BLaER1 (cell line): ENCODE results near the gene MRPL9.

Experiments
- H3K27ac ChIP-seq: shearing (Covaris generic); formaldehyde crosslinking; 2 replicates; pipeline ENCODE4 v1.8.1; 2022
- H3K27me3 ChIP-seq: shearing (Covaris generic); formaldehyde crosslinking; 2 replicates; pipeline ENCODE4 v1.8.1; 2022
- H3K36me3 ChIP-seq: shearing (Covaris generic); formaldehyde crosslinking; 2 replicates; pipeline ENCODE4 v1.8.1; 2022
- H3K4me1 ChIP-seq: shearing (Covaris generic); formaldehyde crosslinking; 2 replicates; pipeline ENCODE4 v1.8.1; 2022
- H3K4me2 ChIP-seq: shearing (Covaris generic); formaldehyde crosslinking; 2 replicates; pipeline ENCODE4 v1.8.1; 2022
- H3K4me3 ChIP-seq: shearing (Covaris generic); formaldehyde crosslinking; 2 replicates; pipeline ENCODE4 v1.8.1; 2022
- H3K9ac ChIP-seq: shearing (Covaris generic); formaldehyde crosslinking; 2 replicates; pipeline ENCODE4 v1.8.1; 2022
- H3K9me3 ChIP-seq: shearing (Covaris generic); formaldehyde crosslinking; 2 replicates; pipeline ENCODE4 v1.8.1; 2022
- H4K20me1 ChIP-seq: shearing (Covaris generic); formaldehyde crosslinking; 2 replicates; pipeline ENCODE4 v1.8.1; 2022
- Cebpa-rat ChIP-seq: shearing (Covaris generic); IDR thresholded peaks from 2 replicates; pipeline ENCODE4 v1.8.1; 2022

MRPL9 gene

DNA sequence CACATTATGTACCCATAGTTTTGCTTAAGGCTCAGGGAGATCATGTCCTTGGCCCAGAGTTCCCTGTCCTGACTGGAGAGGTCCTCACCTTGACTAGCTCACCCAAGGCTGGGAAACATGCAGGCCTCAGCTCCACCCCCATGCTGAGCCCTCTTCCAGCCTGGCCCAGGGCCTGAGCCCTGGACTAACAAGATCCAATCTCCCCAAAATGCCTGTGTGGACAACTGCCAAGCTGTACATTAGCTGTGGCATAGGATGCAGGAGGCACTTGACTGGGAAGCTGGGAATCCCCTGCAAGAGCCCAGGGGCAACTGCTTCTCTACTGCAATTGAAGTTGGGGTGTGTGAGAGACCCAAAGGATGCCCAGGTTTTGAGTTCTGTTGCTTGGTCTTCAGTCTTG lies 39.9 kb upstream of the MRPL9 start:
- Histone ChIP-seq H3K4me3 (no peak overlapping the region), H3K36me3 (no peaks in the 10 kb centered on the region), H3K9me3 (no peaks in the 10 kb centered on the region), H3K4me1 (peaks cover 89% of the 10 kb centered on the region), H3K27me3 (no peaks in the 10 kb centered on the region), H3K9ac (no peak overlapping the region; the same call in 1 of the 2 replicates), H3K27ac (peak overlapping the region; percentile 42; the same call in 1 of the 2 replicates), H3K4me2 (peak overlapping the region; percentile 95), H4K20me1 (no peaks in the 10 kb centered on the region)
- no peak for TF ChIP-seq Cebpa-rat

DNA sequence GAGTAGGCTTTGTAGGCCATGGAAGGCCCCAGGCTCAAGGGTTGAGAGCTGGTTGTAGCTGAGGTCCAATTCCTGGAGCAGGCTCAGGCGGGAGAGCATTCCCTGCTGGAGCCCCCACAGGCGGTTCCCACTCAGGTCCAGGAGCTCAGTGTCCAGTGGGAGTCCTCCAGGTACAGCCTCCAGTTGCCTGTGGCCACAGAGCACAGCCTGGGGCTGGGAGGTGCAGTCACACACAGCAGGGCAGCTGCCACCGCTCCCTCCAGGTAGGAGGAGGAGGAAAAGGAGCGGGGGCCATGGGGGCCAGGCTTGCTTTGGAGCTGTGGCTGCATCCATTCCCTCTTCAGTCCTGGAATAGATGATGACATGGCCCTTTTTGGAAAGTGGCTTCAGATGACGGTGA lies 39.1 kb upstream of the MRPL9 start:
- H3K9ac ChIP-seq: no peak overlapping the region
- H4K20me1 ChIP-seq: no peaks in the 10 kb centered on the region
- H3K27me3 ChIP-seq: no peaks in the 10 kb centered on the region
- no peaks in the 10 kb centered on the region for H3K36me3 ChIP-seq
- H3K4me1 ChIP-seq: peaks cover 81% of the 10 kb centered on the region
- no peaks in the 10 kb centered on the region for H3K9me3 ChIP-seq
- no peak for TF ChIP-seq Cebpa-rat
- H3K27ac ChIP-seq: peak overlapping the region; percentile 42; the same call in 1 of the 2 replicates
- no peak overlapping the region for H3K4me3 ChIP-seq
- peak overlapping the region; percentile 95 for H3K4me2 ChIP-seq

DNA sequence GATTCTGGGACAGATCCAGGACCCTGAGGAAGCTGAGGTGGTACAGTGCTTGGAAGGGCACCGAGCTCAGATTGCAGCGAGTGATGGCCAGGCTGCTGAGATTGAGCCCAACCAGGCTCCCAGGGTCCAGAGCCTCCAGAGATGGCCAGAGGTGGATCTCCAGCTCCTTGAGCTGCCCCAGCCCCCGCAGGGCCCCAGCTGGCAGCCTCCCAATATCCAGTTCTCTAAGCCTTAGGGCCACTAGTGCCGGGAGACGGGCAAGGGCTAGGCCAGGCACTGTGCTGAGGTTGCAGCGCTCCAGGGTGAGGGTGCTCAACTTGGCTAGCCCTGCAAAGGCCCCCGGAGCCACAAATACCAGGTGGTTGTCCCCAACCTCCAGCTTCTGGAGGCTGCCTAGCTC lies 38.5 kb upstream of the MRPL9 start:
- no peaks in the 10 kb centered on the region for H3K9me3 ChIP-seq
- no peaks in the 10 kb centered on the region for H3K36me3 ChIP-seq
- H4K20me1 ChIP-seq: no peaks in the 10 kb centered on the region
- no peak overlapping the region for H3K9ac ChIP-seq
- H3K4me3 ChIP-seq: no peak overlapping the region
- no peaks in the 10 kb centered on the region for H3K27me3 ChIP-seq
- H3K27ac ChIP-seq: peak overlapping the region; percentile 42; the same call in 1 of the 2 replicates
- peaks cover 76% of the 10 kb centered on the region for H3K4me1 ChIP-seq
- no peak for TF ChIP-seq Cebpa-rat
- peak overlapping the region; percentile 95 for H3K4me2 ChIP-seq

DNA sequence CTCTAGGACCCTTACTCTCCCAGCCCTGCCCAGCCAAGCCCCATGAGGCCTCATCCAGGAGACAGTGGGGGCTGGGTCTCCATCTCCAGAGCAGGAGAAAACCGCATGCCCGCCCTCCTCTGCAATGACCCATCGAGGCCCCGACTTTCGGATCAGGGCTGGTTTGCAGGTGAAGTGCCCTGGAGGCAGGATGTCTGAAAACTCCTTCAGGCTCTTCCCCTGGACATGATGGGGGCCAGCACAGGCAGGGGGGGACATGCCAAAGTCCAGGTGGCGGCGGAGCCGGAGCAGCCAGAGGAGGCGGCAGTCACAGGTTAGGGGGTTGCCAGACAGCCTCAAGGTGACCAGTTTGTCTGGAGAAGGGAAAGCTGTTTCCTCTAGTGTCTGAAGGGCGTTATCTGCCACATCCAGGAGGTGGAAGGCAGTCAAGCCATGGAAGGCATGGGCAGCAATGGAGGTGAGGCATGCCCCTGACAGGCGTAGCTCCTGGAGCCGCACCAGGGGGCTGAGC lies 38.1 kb upstream of the MRPL9 start:
- Histone ChIP-seq H3K4me2 (peak overlapping the region; percentile 95), H3K4me1 (peaks cover 71% of the 10 kb centered on the region), H3K27me3 (no peaks in the 10 kb centered on the region), H3K9me3 (no peaks in the 10 kb centered on the region), H3K27ac (no peak overlapping the region), H3K36me3 (no peaks in the 10 kb centered on the region), H3K9ac (no peak overlapping the region), H3K4me3 (no peak overlapping the region), H4K20me1 (no peaks in the 10 kb centered on the region)
- TF ChIP-seq Cebpa-rat: no peak

DNA sequence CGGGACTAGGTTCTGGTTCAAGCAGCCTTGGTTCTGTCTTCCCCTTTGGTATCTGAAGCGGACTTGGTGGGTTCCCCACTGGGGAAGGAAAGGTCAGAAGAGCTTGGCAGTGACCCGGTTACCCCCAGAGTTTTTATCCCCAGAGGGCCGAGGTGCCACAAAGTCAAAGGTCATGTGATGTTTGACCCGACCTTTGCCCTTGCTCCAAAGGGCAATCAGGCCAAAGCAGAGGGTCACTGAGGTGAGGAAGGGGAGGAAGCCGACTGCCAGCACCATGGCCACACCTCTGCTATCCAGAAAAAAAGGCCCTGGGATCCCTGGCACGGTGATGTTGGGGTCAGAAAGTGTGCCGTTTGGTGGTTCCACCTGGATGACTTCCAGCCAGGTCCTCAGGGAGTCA lies 37.5 kb upstream of the MRPL9 start:
- no peak overlapping the region for H3K9ac ChIP-seq
- TF ChIP-seq Cebpa-rat: no peak
- peak overlapping the region; percentile 95 for H3K4me2 ChIP-seq
- no peak overlapping the region for H3K27ac ChIP-seq
- H3K4me3 ChIP-seq: no peak overlapping the region
- no peaks in the 10 kb centered on the region for H4K20me1 ChIP-seq
- H3K36me3 ChIP-seq: no peaks in the 10 kb centered on the region
- H3K4me1 ChIP-seq: peaks cover 66% of the 10 kb centered on the region
- H3K27me3 ChIP-seq: no peaks in the 10 kb centered on the region
- no peaks in the 10 kb centered on the region for H3K9me3 ChIP-seq

DNA sequence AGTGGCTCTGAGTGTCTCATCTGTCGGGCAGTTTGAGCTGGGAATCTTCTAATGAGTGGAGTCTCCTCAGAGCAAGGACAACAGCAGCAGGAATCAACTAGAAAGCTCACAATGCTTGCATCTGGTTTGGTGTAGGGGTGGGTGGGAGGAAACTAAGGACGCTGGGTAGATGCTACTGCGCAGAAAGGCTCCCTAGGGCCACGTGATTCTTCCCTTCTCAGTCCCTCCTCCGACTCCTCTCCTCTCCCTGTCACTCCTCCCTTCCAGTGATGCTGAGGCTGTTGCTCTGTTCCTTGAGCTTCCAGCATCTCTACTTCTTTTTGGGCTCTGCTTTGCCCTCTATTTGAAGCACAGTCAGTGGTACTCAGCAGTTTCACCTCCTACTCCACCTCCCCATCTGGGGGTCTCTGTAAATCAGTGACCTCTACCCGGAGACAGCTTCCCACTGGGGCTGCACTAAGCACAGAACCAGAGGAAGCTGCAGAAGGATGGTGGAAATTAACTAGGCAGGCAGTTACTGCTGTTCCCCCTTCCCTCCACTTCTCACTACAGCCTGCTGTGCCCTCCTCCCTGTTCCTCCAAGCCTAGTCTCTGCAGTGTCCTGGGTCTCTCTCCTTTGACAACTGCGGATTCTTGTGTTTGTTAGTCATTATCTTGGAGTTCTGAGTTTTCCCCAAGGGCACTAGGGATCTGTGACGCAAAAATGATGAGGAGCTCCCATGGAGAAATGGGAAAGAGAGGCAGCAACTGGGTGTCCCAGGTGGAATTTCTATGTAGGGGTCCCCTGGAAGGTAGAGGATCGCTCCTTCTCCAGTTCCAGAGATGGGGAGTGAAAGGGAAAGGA lies 36.1 kb upstream of the MRPL9 start:
- no peaks in the 10 kb centered on the region for H3K27me3 ChIP-seq
- no peaks in the 10 kb centered on the region for H4K20me1 ChIP-seq
- H3K27ac ChIP-seq: no peak overlapping the region
- no peaks in the 10 kb centered on the region for H3K9me3 ChIP-seq
- peak overlapping the region; percentile 95; the same call in 1 of the 2 replicates for H3K4me2 ChIP-seq
- no peak overlapping the region for H3K4me3 ChIP-seq
- peaks cover 56% of the 10 kb centered on the region for H3K4me1 ChIP-seq
- no peaks in the 10 kb centered on the region for H3K36me3 ChIP-seq
- no peak for TF ChIP-seq Cebpa-rat
- H3K9ac ChIP-seq: no peak overlapping the region

DNA sequence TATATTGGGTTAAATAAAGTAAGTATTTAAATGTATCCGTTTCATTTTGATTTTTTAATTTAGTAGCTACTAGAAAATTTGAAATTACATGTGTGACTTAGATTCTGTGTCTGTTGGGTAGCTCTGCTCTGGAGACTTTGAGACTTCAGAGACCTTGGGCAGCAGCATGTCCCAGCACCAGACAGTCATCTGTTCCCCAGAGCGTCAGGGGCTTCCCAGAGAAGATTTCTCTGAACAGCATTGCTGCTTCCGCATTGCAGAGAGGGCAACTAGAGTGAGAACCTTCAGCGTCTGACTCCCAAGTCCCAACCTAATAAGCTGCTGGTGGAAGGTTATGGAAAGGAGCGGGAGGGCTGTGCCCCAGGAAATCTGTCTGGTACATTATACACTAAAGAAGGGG lies 35.3 kb upstream of the MRPL9 start:
- Histone ChIP-seq H3K36me3 (no peaks in the 10 kb centered on the region), H3K4me1 (peaks cover 48% of the 10 kb centered on the region), H3K9me3 (no peaks in the 10 kb centered on the region), H3K4me3 (no peak overlapping the region), H3K9ac (no peak overlapping the region), H3K4me2 (no peak overlapping the region), H3K27ac (no peak overlapping the region), H4K20me1 (no peaks in the 10 kb centered on the region), H3K27me3 (no peaks in the 10 kb centered on the region)
- no peak for TF ChIP-seq Cebpa-rat

DNA sequence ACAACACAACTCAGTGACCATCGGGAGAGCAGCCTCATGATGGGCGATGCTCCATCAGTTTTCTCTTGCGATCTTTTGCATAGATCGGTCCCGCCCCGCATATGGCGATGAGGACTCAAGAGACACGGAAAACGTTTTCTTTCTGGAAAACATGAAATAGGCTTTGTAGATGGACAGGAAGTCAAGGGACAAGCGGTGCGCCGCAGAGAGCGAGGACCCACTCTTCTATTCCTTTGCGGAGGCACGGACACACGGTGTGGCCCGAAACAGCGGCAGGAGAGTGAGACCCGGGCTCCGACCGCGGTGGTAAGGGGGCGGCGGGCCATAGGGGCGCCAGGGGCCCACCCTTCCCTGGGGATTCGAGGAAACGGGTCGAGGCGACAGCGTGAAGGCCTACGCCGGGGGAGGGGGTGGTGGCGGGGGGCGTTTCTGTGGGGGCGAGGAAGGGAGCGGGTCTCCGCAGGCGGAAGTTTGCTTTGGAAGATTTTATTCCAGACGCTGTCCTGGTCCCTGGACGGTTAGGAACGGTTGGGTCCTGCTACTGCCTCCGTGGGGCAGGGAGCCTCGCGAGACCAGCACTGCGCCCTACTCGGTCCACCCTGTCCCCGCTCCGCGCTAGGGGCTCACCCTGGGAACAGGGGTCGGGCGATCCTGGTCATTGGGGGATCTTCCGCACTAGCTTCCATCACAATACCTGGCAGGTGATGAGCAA lies 27.8 kb upstream of the MRPL9 start:
- H3K27ac ChIP-seq: peak overlapping the region; percentile 49; the same call in 1 of the 2 replicates
- peak overlapping the region; percentile 84 for H3K4me3 ChIP-seq

DNA sequence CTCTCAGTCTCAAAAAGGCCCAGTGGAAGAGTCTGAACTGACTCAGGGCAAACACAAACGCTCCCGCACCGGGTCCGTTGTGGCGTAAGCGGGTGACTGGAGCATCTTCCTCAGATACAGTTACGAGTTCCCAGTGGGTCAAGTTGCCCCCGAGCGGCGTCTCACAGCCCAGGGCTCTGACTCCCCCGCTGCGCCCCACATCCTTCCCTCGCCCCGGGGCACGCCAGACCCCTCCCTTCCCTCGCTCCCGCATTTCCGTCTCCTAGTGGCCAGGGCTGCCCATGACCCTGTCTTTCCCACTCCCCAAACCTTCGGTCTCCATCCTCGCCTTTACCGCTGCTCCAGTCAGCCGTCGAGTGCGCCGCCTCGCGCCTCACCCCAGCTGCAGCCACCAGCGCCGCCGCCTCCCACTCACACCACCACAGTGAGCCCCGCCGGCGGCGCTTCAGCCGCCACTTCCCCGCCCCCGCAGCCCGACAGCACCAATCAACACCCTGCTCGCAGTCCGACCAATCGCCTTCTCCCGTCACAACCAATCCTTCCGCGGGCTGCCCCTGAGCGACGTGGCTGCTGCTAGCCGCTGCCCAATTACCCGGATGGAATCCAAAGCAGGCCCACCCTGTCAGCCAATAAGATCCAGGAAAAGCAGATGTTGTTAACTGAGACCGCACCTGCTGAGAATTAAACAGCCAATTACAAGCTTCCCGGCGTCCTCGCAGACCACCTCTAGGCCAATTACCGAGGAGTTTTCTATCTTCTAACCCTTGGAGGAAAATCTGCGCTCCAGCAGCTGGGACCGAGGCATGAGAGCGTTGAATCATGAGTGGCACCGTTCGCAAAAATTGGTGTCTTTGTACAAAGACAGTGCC lies 27.0 kb upstream of the MRPL9 start, which contains the start of gene TDRKH:
TDRKH (minus strand) TSS at position 430 of the 869 bp plus-strand sequence. CDS start 7,478 bp downstream, outside the sequence.
- Histone ChIP-seq H3K9me3 (no peaks in the 10 kb centered on the region), H3K27ac (peak within 1 kb of the TSS; percentile 49; the same call in 1 of the 2 replicates), H3K36me3 (no peaks in the 10 kb centered on the region), H3K4me2 (peak within 1 kb of the TSS; percentile 99), H3K4me1 (peaks cover 26% of the 10 kb centered on the region), H3K27me3 (no peaks in the 10 kb centered on the region), H3K9ac (peak within 1 kb of the TSS; percentile 79), H3K4me3 (peak within 1 kb of the TSS; percentile 84), H4K20me1 (no peaks in the 10 kb centered on the region)
- no peak for TF ChIP-seq Cebpa-rat

More for the DNA sequence above, 27.8 kb upstream of the MRPL9 start:
- Histone ChIP-seq H4K20me1 (no peaks in the 10 kb centered on the region), H3K9ac (peak overlapping the region; percentile 79), H3K4me1 (peaks cover 26% of the 10 kb centered on the region), H3K36me3 (no peaks in the 10 kb centered on the region), H3K27me3 (no peaks in the 10 kb centered on the region), H3K4me2 (peak overlapping the region; percentile 99), H3K9me3 (no peaks in the 10 kb centered on the region)
- no peak for TF ChIP-seq Cebpa-rat
